ENCODE data around the gene IGF1R.

IGF1R gene

GRCh38 chr15:98804057-98804380, 155.7 kb downstream of the IGF1R start:
- no peak for DNase-seq

- DNase-seq, result no peak
These were observed 157.3 kb downstream of the IGF1R start for GRCh38 chr15:98805434-98806274.

- no peak for DNase-seq
These were observed 158.0 kb downstream of the IGF1R start for GRCh38 chr15:98806275-98806895.

GRCh38 chr15:98807262-98807661, 158.9 kb downstream of the IGF1R start:
- DNase-seq, result no peak

- no peak for DNase-seq
These were observed 160.9 kb downstream of the IGF1R start for GRCh38 chr15:98809273-98809672.

GRCh38 chr15:98812716-98813446, 164.5 kb downstream of the IGF1R start:
- DNase-seq, result no peak

GRCh38 chr15:98813951-98814350, 165.6 kb downstream of the IGF1R start:
- no peak for DNase-seq

GRCh38 chr15:98815207-98815606, 166.9 kb downstream of the IGF1R start:
- DNase-seq, result no peak

- DNase-seq, result no peak
These were observed 169.4 kb downstream of the IGF1R start for GRCh38 chr15:98817745-98818144.

- DNase-seq, result no peak
These were observed 174.7 kb downstream of the IGF1R start for GRCh38 chr15:98823012-98823458.

- no peak for DNase-seq
These were observed 175.3 kb downstream of the IGF1R start for GRCh38 chr15:98823616-98824015.

- no peak for DNase-seq
These were observed 176.3 kb downstream of the IGF1R start for GRCh38 chr15:98824595-98824994.

- DNase-seq, result no peak
These were observed 178.3 kb downstream of the IGF1R start for GRCh38 chr15:98826658-98827057.

GRCh38 chr15:98827217-98827616, 178.9 kb downstream of the IGF1R start:
- DNase-seq, result no peak

GRCh38 chr15:98830034-98830634, 181.8 kb downstream of the IGF1R start:
- no peak for DNase-seq

GRCh38 chr15:98834976-98835375, 186.6 kb downstream of the IGF1R start:
- no peak for DNase-seq

- no peak for DNase-seq
These were observed 187.5 kb downstream of the IGF1R start for GRCh38 chr15:98835876-98836275.

- DNase-seq, result no peak
These were observed 190.3 kb downstream of the IGF1R start for GRCh38 chr15:98838387-98839259.

- no peak for DNase-seq
These were observed 191.7 kb downstream of the IGF1R start for GRCh38 chr15:98840053-98840452.

GRCh38 chr15:98841419-98841970, 193.2 kb downstream of the IGF1R start:
- no peak for DNase-seq

- no peak for DNase-seq
These were observed 194.0 kb downstream of the IGF1R start for GRCh38 chr15:98842192-98842972.

All from stimulated activated CD4-positive, alpha-beta T cell treated with anti-CD3 and anti-CD28 coated beads, Interleukin-1b, Interleukin-23, amount 100 ng/mL, for 48 hours (primary cell).